ENCODE measurements around the gene BDH1.
"Not testable (repeated sequence)": the region's sequence is repeated elsewhere in the genome, so short reads cannot be mapped to it uniquely, and the experiment has no call there.

The BDH1 gene

DNA sequence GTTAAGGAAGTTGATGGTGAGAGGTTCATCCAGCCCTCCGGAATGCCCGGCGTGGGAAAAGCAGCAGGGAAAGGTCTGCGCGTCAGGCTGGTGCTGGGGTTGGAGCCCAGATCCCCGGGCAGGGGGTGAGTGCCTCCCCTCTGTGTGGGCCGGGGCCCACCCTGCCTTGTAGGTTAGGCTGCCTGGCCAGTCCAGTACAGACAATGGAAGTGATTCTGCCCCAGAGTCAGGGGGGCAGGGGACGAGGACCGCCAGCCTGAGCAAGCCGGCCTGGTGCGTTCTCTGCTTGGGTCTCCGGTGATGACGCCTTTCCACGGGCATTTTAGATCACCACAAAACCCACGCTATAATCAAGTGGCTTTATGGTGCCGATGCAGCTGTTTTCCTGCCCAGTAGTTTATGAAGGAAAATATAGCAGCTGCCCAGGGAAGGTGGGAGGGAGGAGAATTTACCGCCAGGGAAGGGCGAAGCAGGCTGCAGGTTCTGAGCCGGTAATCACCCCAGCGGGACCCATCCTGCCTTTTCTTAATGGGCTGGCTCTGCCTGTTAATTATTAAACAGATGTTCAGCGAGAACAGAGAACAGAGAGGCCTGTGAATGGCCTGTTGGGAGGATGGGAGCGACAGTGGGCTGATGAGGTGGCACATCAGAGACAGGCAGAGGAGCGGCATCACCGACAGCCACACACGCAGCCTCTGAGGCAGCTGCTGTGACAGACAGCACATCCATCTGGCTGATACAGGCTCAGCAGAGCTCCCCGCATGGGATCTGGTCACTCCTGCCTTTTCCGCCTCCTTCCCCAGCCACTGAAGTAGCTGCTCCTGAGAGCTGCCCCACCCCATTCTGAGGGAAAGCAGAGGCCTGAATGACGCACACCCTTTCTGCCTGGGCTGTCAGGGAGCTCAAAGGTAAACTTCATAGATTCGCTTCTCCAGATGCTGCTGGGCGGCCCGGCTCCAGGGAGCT, 35.2 kb downstream of the BDH1 start:
- DNase-seq = no peak

DNA sequence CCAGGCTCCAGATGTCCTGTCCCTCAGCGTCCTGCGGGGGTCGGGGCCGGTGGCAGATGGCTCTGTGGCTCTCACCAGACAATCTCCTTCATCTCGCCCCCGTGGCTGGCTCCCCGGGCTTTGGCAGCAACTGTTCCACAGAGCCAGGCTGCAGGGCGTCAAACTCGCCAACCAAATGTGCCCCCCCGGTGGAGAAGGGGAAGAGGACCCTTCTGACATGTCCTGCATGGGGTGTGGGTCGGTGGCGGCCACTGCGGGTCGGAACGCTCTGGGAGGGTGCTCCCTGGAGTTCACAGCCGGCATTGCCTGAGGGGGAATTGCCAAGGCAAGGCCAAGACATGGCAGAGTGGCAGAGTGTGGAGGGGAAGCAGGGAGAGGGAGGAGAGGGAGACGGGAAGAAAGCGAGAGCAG, 36.0 kb downstream of the BDH1 start:
- no peak for DNase-seq

DNA sequence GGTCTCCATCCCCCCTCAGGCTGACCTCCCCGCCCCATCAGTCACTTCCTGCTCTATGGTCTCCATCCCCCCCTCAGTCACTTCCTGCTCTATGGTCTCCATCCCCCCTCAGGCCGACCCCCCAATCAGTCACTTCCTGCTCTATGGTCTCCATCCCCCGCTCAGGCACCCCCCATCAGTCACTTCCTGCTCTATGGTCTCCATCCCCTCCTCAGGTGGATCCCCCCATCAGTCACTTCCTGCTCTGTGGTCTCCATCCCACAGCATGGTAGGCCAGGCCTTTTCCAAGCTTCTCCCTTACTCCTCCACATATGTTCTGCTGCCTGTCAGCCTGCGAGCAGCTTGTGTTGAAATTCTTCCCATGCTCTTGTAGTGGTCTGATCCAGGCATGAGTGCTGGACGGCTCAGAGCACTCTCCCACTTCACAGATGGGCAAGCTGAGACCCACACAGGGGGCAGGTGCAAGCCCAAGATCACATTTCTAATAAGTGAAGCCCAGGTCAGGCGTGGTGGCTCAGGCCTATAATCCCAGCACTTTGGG, 36.8 kb downstream of the BDH1 start:
- no peak for DNase-seq

DNA sequence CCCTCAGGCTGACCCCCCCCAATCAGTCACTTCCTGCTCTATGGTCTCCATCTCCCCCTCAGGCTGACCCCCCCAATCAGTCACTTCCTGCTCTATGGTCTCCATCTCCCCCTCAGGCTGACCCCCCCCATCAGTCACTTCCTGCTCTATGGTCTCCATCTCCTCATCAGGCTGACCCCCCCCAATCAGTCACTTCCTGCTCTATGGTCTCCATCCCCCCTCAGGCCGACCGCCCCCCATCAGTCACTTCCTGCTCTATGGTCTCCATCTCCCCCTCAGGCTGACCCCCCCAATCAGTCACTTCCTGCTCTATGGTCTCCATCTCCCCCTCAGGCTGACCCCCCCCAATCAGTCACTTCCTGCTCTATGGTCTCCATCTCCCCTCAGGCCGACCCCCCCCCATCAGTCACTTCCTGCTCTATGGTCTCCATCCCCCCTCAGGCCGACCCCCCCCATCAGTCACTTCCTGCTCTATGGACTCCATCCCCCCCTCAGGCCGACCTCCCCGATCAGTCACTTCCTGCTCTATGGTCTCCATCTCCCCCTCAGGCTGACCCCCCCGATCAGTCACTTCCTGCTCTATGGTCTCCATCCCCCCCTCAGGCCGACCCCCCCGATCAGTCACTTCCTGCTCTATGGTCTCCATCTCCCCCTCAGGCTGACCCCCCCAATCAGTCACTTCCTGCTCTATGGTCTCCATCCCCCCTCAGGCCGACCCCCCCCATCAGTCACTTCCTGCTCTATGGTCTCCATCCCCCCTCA, 37.7 kb downstream of the BDH1 start:
- DNase-seq = not testable (repeated sequence)

DNA sequence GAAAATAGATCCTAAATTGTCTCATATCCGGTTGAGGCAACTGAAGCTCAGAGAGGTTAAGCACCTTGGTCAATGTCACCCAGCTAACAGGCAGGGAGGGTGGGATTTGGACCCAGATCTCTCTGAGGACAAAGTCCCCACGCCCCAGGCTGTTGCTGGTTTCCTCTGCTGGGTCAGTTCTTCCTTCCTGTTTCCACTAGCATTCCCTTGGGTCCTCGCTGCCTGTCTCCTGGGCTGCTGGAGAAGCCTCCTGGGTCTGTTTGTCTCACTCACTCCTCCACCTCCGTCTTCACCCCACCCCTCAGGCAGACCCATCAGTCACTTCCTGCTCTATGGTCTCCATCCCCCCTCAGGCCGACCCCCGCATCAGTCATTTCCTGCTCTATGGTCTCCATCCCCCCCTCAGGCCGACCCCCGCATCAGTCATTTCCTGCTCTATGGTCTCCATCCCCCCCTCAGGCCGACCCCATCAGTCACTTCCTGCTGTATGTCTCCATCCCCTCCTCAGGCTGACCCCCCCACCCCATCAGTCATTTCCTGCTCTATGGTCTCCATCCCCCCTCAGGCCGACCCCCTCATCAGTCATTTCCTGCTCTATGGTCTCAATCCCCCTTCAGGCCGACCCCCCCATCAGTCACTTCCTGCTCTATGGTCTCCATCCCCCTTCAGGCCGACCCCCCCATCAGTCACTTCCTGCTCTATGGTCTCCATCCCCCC, 38.7 kb downstream of the BDH1 start:
- not testable (repeated sequence) for DNase-seq

DNA sequence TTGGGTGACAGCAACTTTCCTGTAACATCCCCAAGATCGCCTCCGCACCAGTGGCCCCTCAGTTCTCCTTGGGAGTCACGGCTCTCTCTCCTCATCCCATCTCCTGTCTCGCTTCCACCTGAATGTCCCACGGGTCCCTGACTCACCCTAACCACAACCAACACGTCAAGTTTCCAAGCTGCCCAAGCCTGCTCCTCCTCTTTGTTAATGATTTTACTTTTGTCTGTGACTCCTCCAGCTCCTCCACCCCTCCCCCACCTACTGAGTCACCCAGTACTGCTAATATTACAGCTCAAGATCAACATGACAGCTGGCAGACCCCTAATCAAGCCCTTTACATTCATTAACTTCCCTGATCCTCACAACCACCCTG, 39.3 kb downstream of the BDH1 start:
- peak; percentile 44 to 47 for DNase-seq

DNA sequence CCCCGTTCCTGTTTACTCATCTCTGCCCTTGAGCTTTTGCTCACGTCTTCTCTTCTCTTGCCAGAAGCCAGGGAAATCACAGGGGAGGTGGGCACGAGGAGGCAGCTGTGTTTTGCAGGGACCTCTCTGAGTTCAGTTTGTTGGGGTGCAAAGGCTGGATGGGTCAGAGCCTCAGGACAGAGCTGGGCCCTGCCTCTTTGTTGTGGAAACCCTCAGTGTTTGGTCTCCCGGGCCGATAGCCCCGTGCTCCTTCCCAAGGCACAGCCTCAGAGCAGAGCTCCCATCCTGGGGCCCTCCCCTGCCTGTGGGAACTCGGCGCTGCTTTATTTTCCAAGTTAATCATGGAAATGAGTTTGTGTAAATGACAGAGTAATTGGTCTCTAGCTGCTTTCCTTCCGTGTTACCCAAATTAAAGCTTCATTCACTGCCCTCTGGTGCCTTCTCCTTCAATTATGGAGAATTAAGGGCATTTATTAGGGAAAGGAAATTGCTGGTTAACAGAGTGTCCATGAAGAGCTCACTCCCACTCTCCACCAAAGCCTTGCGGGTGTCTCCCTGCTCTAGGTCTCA, 40.9 kb downstream of the BDH1 start:
- no peak for DNase-seq

DNA sequence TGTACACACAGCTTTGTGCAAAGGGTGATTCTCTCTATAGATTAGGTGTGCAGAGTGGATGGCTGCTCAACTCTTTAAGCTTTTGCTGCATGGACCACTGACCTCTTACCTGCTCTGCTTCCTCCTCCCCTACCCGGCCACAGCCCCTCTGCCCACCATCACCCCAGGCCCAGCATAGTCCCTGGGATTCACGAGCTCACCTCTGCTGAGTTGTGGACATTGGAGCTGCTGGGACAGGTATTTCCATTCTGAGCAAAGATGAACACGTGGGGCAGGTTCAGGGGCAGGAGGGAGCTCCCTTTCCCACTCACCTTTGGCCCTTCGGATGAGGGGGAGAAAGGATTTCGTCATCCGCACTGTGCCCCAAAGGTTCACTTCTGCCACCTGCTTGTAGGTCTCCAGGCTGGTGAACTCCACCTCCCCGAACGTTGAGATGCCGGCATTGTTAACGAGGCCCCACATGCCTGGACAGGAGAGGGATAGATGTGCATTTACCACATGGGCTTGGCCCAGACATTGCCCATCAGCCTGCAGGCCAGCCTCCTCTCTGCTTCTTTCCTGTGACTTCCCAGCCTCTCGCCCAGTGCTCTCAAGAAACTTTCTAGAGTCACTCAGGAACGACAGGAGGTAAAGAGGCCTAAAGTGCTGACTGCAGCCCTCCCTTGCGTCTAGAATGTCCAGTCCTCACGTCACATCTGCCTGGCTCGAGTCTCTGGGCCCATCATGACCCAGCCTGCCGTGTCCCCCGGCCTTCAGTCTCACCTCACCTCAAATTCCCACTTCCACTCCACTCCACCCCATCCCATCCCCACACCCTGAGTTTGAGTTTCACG, 41.6 kb downstream of the BDH1 start:
- DNase-seq = no peak

DNA sequence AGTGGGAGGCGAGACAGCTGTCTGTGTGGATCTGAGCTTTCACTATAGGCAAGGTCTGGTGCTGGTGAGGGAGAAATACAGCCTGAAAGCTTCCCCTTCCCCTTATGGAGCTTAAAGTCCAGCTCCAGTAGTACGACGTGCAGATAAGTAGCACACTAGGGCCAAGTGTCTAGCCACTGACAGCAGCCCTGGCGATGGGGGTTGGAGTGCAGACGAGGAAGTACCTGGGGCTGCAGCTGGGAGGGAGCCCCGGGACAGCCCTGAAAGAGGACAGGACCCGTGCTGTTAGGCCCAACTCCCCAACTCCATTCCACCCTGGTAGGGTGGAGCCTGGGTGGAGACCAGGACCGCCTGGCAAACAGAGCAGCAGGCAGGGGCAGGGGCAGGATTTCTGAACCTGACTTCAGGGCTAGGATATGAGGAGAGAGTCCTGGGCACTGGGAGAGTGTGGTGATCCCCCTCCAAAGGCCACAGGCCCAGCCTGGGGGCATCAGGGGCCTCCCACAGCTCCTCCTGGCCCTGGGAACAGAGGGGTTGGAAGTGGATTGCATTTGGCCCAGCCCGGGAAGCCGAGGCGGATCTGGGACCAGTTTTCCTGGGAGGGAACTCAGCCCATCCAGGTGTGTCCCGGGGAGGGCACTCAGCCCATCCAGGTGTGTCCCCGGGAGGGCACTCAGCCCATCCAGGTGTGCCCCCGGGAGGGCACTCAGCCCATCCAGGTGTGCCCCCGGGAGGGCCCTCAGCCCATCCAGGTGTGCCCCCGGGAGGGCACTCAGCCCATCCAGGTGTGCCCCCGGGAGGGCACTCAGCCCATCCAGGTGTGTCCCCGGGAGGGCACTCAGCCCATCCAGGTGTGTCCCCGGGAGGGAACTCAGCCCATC, 42.8 kb downstream of the BDH1 start:
- DNase-seq = no peak

DNA sequence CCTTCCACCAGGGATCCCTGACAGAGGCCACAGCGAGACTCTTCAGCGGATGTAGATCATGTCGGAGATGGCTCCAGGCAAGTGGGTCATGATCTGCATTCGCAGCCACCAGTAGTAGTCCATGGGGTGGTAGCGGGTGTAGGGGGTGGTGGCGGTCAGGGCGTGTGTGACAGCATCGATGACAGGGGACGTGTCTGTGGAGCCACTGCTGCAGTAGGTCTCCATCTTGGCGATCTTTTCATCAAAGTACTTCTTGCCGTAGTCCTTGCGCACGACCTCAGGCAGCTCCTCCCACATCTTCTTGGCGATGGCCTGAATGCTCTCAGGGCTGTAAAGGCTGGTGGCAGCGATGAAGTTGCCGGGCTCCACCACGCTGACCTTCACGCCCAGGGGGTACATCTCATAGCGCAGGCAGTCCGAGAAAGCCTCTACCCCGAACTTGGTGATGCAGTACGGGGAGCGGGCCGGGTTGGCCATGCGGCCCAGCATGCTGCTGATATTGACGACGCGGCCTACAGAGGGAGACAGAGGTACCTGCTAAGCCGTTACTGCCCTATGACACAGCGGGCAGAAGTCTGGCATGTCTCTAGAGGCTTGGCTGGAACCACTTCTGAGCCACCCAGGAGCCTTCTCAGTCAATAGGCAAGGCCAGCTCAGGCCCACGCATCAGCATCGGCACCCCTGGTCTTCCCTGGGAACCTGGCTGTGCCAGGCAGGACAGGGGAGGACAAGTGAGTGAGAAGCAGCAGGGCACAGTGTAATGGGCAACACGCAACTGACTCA, 43.7 kb downstream of the BDH1 start:
- DNase-seq = no peak

DNA sequence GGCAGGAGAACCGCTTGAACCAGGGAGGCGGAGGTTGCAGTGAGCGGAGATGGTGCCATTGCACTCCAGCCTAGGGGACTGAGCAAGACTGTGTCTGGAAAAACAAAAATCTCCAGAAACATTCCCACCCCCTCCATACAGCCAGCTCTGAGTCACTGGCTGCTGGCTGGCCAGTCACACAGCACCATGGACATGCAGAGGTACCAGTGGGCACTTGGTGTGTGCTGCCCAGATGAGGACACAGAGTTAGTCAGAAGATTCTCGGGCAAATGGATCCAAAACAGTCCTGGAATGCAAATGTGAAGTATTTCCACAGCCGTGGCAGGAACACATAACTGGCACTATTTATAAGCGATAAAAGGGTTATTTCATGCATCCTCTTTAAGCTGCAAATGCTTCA, 44.6 kb downstream of the BDH1 start:
- no peak for DNase-seq

DNA sequence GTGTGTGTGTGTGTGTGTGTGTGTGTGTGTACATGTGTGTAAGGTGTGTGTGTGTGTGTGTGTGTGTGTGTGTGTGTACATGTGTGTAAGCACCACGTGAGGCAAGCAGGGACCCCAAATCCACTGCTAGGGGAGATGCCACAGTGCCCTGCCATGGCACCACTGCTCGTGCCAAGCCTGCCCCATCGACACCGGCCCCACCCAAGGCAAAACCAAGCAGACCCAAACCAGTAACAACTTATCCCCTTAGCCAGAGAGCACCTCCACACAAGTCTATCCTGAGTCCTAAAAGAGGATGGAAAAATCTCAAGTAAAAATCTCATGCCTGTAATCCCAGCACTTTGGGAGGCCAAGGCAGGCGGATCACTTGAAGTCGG, 45.1 kb downstream of the BDH1 start:
- DNase-seq = no peak

DNA sequence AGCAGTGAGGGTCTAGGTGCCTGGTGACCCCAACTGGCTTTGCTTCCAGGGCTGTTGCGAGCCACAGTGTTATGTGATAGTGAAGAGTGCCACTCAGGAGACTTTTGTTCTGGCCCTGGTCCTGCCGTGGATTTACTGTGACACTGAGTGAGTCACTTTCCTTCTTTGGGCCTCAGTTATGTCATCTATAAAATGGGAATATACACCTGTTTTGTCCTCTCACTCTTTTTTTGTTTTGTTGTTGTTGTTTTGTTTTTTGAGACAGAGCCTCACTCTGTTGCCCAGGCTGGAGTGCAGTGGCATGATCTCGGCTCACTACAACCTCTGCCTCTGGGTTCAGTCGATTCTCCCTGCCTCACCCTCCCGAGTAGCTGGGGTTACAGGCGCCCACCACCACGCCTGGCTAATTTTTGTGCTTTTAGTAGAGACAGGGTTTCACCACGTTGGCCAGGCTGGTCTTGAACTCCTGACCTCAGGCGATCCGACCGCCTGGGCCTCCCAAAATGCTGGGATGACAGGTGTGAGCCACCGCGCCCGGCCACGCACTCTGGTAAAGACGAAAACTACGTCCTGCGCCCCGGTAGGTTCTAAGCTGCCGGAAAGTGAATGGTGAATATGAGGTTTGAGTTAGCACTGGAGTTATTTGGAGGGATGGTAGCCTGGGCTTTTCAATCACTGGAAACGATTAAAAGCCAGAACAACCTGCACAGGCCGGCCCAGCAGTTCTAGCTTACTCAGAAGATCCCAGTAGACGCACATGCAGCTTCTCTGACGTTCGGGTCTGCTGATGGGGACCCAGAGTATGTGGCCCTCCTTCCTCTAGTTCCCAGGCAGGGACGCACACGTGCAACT, 46.6 kb downstream of the BDH1 start:
- no peak for DNase-seq

DNA sequence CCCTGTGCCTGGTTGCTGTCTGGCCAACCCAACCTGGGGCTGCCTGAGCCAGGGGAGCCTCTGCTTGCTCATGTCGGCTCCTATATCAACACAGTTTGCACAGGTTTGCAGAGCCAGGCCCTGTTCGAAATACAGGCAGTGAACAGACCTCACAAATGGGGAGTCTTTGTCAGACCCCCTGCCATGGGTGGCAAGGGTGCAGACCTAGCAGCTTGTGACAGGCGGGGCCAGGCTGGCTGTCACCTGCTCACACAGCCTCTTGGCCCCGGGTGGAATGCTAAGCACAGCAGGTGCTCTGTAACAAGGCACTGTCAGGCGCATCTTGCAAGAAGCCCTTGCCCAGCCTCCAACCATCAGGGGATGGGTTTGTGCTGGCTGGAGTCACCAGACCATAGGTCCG, 47.3 kb downstream of the BDH1 start:
- DNase-seq = no peak

DNA sequence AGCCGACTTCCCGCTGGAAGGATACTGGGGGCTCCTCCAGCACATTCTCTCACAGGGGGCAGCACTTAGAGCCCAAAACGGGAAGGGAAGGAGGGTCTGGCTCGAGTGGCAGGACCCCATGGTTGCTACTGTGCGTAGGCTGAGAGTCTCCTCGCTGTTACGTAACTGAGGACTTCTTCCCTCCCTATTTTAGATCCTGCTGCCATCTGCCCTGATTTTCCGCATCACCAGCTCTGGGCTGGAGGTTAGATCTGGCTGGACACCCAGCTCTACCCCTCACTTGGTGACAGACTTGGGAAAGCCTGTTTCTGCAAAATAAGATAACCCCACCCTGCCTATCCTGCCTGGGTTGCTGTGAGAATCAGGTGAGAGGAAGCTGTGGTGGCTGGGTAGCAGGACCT, 47.7 kb downstream of the BDH1 start:
- DNase-seq = no peak

DNA sequence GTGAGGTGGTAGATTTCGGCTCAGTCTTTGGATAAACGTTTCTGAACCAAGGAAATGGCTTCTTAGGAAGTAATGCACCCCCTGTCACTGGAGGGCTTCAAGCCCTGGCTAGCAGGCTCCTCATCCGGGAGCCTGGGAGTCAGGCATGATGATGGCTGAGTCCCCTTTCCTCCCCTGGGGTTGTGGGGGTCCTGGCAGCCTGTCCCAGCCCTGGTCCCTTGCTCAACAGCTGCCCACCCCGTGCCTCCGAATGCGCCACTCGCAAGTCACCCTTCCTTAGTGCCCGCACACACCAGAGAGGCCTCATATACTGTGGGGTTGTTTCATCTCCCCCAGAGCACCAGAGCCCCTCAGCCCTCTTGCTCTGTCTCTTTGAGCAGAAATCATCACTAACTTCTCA, 48.2 kb downstream of the BDH1 start:
- DNase-seq = no peak

DNA sequence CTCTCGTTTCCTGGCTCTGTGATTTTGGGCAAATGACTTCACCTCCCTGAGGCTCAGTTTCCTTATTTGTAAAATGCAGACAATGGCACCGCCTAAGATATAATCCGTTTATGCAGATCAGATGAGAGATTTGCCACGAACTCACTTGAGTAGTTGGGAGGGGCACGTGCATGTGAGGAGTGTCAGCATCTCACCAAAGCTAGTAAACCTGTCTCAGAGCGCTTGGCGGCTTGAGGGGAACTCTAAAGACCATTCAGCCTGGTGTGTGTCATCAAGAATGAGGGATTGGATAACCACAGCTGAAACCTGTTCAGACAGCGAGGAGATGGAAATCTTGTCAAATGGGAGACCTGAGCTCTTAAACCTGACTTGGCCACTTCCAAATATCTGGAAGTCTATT, 48.7 kb downstream of the BDH1 start:
- no peak for DNase-seq

DNA sequence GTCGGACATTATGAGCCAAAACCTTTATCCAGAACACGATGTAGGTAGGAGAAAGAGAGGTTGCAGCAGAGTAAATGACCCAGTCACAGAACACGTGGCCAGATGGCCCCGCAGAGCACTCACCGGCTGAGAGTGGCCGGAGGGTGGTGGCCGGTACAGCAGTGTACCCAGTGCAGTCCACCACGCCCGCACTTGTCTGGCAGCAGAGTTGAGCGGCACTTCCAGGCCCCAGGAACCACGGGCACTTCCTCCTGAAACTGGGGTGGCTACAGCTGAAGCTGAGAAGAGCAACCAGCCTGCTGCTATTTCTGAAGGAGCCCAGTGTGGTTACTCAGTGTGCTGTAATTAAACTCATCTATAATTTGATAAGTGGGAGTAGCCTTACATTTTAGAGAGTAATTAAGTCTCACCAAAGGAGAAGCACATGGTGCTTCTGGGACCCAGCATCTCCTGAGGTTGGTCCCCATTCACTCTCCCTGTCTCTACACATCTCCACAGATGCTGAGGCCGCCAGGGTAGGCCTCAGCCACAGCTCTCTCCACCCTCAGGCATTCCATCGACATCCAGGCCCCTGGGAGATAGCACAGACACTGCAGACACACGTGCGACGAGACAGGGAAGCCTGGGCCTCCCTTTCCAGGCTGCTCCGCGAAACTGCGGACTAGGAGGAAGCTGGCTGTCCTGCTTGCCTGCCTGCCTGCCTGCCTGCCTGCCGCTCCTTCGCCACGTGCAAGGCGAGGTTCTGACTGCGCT, 49.8 kb downstream of the BDH1 start:
- DNase-seq = no peak
